WTC11 (cell line): ENCODE measurements around the gene KIRREL3. TPM values are rescaled to one million over a fixed set of nuclear protein-coding genes. Genes with fewer than 3 reads are reported as not detected.

Experiments
- ATAC-seq: fragments of 200-7000 bp; cut with Tn5 transposase; 2 replicates; pipeline ENCODE4 v1.10.0; 2021; ENCODE audit warnings: mild to moderate bottlenecking, moderate library complexity
- CTCF ChIA-PET: fragments of 300-600 bp; sonication (Branson Sonifier 250); formaldehyde crosslinking; loops from one replicate; lab custom pipeline; 2021; ENCODE audit warnings: antibody characterized with exemption; lab: Charles Lee
- POLR2A ChIA-PET: fragments of 350-600 bp; sonication (Branson Sonifier 250); formaldehyde crosslinking; loops from one replicate; lab custom pipeline; 2021; ENCODE audit warnings: antibody characterized with exemption; lab: Charles Lee
- DNase-seq: peaks from one replicate; pipeline ENCODE4 v3.0.0; 2021; ENCODE audit warnings: low spot score
- H3K27ac Mint-ChIP-seq: 2 replicates; pipeline ENCODE4 v1.8.0; 2021; ENCODE audit warnings: mixed read lengths
- H3K27me3 Mint-ChIP-seq: 2 replicates; pipeline ENCODE4 v1.8.0; 2021; ENCODE audit warnings: low read depth, mild to moderate bottlenecking, moderate library complexity, mixed read lengths
- H3K36me3 Mint-ChIP-seq: 2 replicates; pipeline ENCODE4 v1.8.0; 2021; ENCODE audit warnings: mixed read lengths
- H3K4me1 Mint-ChIP-seq: 2 replicates; pipeline ENCODE4 v1.8.0; 2022; ENCODE audit warnings: mixed read lengths
- H3K4me3 Mint-ChIP-seq: 2 replicates; pipeline ENCODE4 v1.8.0; 2021; ENCODE audit warnings: mild to moderate bottlenecking, moderate library complexity, mixed read lengths
- H3K9me3 Mint-ChIP-seq: 2 replicates; pipeline ENCODE4 v1.8.0; 2021; ENCODE audit warnings: mixed read lengths
- ATF1 ChIP-seq: sonication (generic); formaldehyde crosslinking; IDR thresholded peaks from 2 replicates; pipeline ENCODE4 v1.8.1; 2023; ENCODE audit warnings: mild to moderate bottlenecking, moderate library complexity, missing genetic modification reagents
- ATF3 ChIP-seq: sonication (generic); formaldehyde crosslinking; conservative IDR thresholded peaks from 2 replicates; pipeline ENCODE4 v1.8.1; 2022; ENCODE audit warnings: mild to moderate bottlenecking, missing genetic modification reagents
- ELF4 ChIP-seq: sonication (generic); formaldehyde crosslinking; IDR thresholded peaks from 2 replicates; pipeline ENCODE4 v1.8.1; 2022; ENCODE audit warnings: low read depth, mild to moderate bottlenecking, moderate library complexity, missing genetic modification reagents
- EMX1 ChIP-seq: fragments of 250-450 bp; sonication (Bioruptor Pico); IDR thresholded peaks from 2 replicates; pipeline ENCODE4 v1.8.0; 2021; ENCODE audit warnings: mild to moderate bottlenecking
- ESRRA ChIP-seq: sonication (generic); formaldehyde crosslinking; IDR thresholded peaks from 2 replicates; pipeline ENCODE4 v1.8.1; 2022; ENCODE audit warnings: mild to moderate bottlenecking, missing genetic modification reagents, borderline replicate concordance
- ETV6 ChIP-seq: sonication (generic); formaldehyde crosslinking; IDR thresholded peaks from 2 replicates; pipeline ENCODE4 v1.8.1; 2022; ENCODE audit warnings: mild to moderate bottlenecking, missing genetic modification reagents
- GRHL2 ChIP-seq: fragments of 250-450 bp; sonication (Bioruptor Pico); IDR thresholded peaks from 2 replicates; pipeline ENCODE4 v1.8.0; 2022; ENCODE audit warnings: mild to moderate bottlenecking, moderate library complexity; ENCODE audit not compliant: insufficient replicate concordance, severe bottlenecking
- HMGA2 ChIP-seq: fragments of 250-450 bp; sonication (Bioruptor Pico); IDR thresholded peaks from 2 replicates; pipeline ENCODE4 v1.4.0; 2021; ENCODE audit warnings: mild to moderate bottlenecking, moderate library complexity
- NFYB ChIP-seq: sonication (generic); formaldehyde crosslinking; conservative IDR thresholded peaks from 2 replicates; pipeline ENCODE4 v1.8.0; 2022; ENCODE audit warnings: low read depth, missing genetic modification reagents
- NR1H2 ChIP-seq: sonication (generic); formaldehyde crosslinking; IDR thresholded peaks from 2 replicates; pipeline ENCODE4 v1.9.0; 2021; ENCODE audit warnings: mild to moderate bottlenecking, moderate library complexity, missing genetic modification reagents
- NR2C2 ChIP-seq: sonication (generic); formaldehyde crosslinking; IDR thresholded peaks from 2 replicates; pipeline ENCODE4 v1.8.0; 2022; ENCODE audit warnings: mild to moderate bottlenecking, missing genetic modification reagents
- TEAD4 ChIP-seq: sonication (generic); formaldehyde crosslinking; IDR thresholded peaks from 2 replicates; pipeline ENCODE4 v1.8.0; 2022; ENCODE audit warnings: mild to moderate bottlenecking, missing genetic modification reagents
- TP53 ChIP-seq: sonication (generic); formaldehyde crosslinking; IDR thresholded peaks from 2 replicates; pipeline ENCODE4 v1.8.1; 2023; ENCODE audit warnings: mild to moderate bottlenecking, missing genetic modification reagents
- ZBTB21 ChIP-seq: sonication (generic); formaldehyde crosslinking; IDR thresholded peaks from 2 replicates; pipeline ENCODE4 v1.8.1; 2023; ENCODE audit warnings: mild to moderate bottlenecking, missing genetic modification reagents, borderline replicate concordance
- ZNF121 ChIP-seq: sonication (generic); formaldehyde crosslinking; IDR thresholded peaks from 2 replicates; pipeline ENCODE4 v1.8.0; 2023; ENCODE audit warnings: missing genetic modification reagents
- ZNF232 ChIP-seq: sonication (generic); formaldehyde crosslinking; IDR thresholded peaks from 2 replicates; pipeline ENCODE4 v1.8.0; 2022; ENCODE audit warnings: mild to moderate bottlenecking, missing genetic modification reagents
- ZNF396 ChIP-seq: fragments of 250-450 bp; sonication (Bioruptor Pico); IDR thresholded peaks from 2 replicates; pipeline ENCODE4 v1.8.0; 2021; ENCODE audit warnings: mild to moderate bottlenecking, moderate library complexity, borderline replicate concordance
- total RNA-seq: library from RNA; stranded (reverse); gene quantifications from 3 replicates; pipeline ENCODE4 v1.2.3, GENCODE V29; 2021
- TF ChIP-seq, protein P1 (sequence below): fragments of 250-450 bp; sonication (Bioruptor Pico); conservative IDR thresholded peaks from 2 replicates; pipeline ENCODE4 v1.9.0; 2021; ENCODE audit warnings: mild to moderate bottlenecking
- TF ChIP-seq, protein P2 (sequence below): fragments of 250-450 bp; sonication (Bioruptor Pico); IDR thresholded peaks from 2 replicates; pipeline ENCODE4 v1.9.0; 2021; ENCODE audit warnings: moderate library complexity, mild to moderate bottlenecking, inconsistent platforms, borderline replicate concordance
- TF ChIP-seq, protein P3 (sequence below): sonication (generic); formaldehyde crosslinking; IDR thresholded peaks from 2 replicates; pipeline ENCODE4 v1.8.0; 2023; ENCODE audit warnings: missing genetic modification reagents
- TF ChIP-seq, protein P4 (sequence below): fragments of 250-450 bp; sonication (Bioruptor Pico); IDR thresholded peaks from 2 replicates; pipeline ENCODE4 v1.9.0; 2021; ENCODE audit warnings: mild to moderate bottlenecking
- TF ChIP-seq, protein P5 (sequence below): fragments of 250-450 bp; sonication (Bioruptor Pico); IDR thresholded peaks from 2 replicates; pipeline ENCODE4 v1.8.0; 2021; ENCODE audit warnings: mild to moderate bottlenecking
- TF ChIP-seq, protein P6 (sequence below): sonication (generic); formaldehyde crosslinking; IDR thresholded peaks from 2 replicates; pipeline ENCODE4 v1.8.1; 2023; ENCODE audit warnings: mild to moderate bottlenecking, moderate library complexity, missing genetic modification reagents
- TF ChIP-seq, protein P7 (sequence below): sonication (generic); formaldehyde crosslinking; IDR thresholded peaks from 2 replicates; pipeline ENCODE4 v1.8.1; 2023; ENCODE audit warnings: mild to moderate bottlenecking, missing genetic modification reagents, moderate library complexity

KIRREL3 gene
- total RNA-seq, 1 experiment from 2014 or later: 0.59 TPM

- TF ChIP-seq EMX1 (no peak), ZNF232 (no peak), ELF4 (CRISPR knock-in tag) (no peak), ZNF396 (CRISPR knock-in tag) (no peak), ETV6 (no peak), ESRRA (CRISPR knock-in tag) (no peak), ZNF121 (CRISPR knock-in tag) (no peak), ATF1 (no peak), TP53 (CRISPR knock-in tag) (no peak)
- TF ChIP-seq, protein P1, sequence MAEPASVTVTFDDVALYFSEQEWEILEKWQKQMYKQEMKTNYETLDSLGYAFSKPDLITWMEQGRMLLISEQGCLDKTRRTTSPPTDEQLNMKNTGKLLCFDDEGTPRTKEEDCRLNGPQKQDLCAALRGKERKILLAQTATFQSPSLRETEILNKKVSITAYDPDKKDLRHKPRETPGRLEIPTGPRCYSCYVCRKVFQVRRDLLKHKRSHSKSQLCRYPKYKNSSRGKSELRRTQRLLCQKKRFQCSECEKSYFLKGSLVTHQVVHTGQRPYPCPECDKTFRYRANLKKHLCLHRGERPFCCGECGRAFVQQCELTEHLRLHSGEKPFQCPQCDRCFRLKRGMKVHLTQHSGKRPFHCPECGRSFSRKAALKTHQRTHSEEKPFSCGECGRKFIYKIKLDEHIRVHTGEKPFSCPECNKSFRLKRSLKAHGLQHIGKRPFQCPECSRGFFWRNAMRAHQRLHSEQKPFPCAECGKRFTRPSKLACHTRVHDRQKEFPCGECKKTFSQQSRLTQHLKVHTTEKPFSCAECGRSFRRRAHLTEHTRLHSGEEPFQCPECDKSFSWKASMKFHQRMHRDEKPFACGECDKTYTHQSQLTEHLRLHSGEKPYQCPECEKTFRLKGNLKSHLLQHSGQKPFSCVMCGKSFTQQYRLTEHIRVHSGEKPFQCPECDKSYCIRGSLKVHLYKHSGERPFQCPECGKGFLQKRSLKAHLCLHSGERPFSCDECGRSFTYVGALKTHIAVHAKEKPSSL: no peak
- TF ChIP-seq, protein P2, sequence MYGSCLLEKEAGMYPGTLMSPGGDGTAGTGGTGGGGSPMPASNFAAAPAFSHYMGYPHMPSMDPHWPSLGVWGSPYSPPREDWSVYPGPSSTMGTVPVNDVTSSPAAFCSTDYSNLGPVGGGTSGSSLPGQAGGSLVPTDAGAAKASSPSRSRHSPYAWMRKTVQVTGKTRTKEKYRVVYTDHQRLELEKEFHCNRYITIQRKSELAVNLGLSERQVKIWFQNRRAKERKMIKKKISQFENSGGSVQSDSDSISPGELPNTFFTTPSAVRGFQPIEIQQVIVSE (CRISPR knock-in tag): no peak
- TF ChIP-seq, protein P3, sequence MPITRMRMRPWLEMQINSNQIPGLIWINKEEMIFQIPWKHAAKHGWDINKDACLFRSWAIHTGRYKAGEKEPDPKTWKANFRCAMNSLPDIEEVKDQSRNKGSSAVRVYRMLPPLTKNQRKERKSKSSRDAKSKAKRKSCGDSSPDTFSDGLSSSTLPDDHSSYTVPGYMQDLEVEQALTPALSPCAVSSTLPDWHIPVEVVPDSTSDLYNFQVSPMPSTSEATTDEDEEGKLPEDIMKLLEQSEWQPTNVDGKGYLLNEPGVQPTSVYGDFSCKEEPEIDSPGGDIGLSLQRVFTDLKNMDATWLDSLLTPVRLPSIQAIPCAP (CRISPR knock-in tag): no peak
Observed at GRCh38 chr11:126476266-126476924, 524.2 kb downstream of the KIRREL3 start (continued).

DNA sequence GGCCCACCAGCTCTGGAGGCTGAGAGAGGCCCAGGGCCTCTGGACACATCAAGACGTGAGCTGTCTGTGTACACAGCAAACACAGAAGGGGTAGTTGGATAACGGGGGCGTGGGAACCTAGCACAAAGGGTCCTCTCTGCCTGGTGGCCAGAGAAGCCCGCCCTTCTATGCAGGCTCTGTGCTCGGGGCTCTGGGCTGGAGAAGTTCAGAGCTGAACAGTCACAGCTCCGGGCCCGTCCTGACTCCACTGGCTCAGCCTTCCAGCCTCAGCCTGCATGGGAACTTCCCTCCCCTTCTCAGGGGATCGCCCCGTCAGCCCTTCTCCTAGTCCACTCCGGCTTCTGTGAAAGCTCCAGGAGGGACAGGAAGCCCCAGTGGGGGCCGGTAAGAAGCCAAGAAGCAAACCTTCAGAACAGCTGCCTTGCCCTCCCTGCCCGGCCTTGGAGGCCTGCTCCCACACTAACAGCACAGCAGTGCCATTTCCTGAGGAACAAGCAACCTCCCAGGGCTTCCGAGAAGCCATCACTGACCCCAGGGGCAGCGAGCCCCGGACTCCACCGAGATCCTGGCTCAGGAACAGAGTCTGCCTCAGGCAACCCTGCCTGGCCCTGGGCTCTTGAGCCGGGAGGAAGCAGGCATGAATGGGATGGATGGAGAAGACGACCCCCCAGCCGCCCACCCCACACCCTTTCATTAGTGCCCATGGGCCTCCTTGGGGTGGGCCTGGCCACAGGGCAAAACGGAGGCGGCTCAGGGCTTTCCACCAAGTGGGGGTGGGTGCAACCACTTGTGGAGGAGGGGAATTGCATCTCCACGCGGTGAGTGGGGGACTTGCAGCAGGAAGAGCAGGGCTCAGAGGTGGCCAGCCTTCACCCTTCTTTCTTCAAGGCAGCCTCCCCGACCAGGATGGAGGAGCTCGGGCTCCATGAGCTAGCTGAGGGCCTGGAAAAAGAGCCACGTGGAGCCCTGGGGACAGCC is 525.3 kb downstream of the KIRREL3 start:
- Mint-ChIP-seq H3K9me3 (no peaks in the 10 kb centered on the region), H3K27ac (no peak overlapping the region), H3K27me3 (no peaks in the 10 kb centered on the region; the same call in 1 of the 2 replicates), H3K4me1 (no peaks in the 10 kb centered on the region), H3K4me3 (no peak overlapping the region), H3K36me3 (no peaks in the 10 kb centered on the region)
- DNase-seq (no peak), ATAC-seq (no peak)
- CTCF ChIA-PET: no interaction called here
- POLR2A ChIA-PET: no interaction called here
- TF ChIP-seq ATF3 (CRISPR knock-in tag) (no peak), NR2C2 (CRISPR knock-in tag) (no peak), HMGA2 (no peak), GRHL2 (CRISPR knock-in tag) (no peak), ESRRA (CRISPR knock-in tag) (no peak), TEAD4 (CRISPR knock-in tag) (no peak), ZNF121 (CRISPR knock-in tag) (no peak), ZBTB21 (CRISPR knock-in tag) (no peak), ETV6 (no peak), NR1H2 (CRISPR knock-in tag) (no peak), NFYB (CRISPR knock-in tag) (no peak)
- TF ChIP-seq, protein P4, sequence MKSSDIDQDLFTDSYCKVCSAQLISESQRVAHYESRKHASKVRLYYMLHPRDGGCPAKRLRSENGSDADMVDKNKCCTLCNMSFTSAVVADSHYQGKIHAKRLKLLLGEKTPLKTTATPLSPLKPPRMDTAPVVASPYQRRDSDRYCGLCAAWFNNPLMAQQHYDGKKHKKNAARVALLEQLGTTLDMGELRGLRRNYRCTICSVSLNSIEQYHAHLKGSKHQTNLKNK (CRISPR knock-in tag): no peak
- TF ChIP-seq, protein P1: no peak
- TF ChIP-seq, protein P5, sequence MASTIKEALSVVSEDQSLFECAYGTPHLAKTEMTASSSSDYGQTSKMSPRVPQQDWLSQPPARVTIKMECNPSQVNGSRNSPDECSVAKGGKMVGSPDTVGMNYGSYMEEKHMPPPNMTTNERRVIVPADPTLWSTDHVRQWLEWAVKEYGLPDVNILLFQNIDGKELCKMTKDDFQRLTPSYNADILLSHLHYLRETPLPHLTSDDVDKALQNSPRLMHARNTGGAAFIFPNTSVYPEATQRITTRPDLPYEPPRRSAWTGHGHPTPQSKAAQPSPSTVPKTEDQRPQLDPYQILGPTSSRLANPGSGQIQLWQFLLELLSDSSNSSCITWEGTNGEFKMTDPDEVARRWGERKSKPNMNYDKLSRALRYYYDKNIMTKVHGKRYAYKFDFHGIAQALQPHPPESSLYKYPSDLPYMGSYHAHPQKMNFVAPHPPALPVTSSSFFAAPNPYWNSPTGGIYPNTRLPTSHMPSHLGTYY (CRISPR knock-in tag): no peak
- TF ChIP-seq, protein P6, sequence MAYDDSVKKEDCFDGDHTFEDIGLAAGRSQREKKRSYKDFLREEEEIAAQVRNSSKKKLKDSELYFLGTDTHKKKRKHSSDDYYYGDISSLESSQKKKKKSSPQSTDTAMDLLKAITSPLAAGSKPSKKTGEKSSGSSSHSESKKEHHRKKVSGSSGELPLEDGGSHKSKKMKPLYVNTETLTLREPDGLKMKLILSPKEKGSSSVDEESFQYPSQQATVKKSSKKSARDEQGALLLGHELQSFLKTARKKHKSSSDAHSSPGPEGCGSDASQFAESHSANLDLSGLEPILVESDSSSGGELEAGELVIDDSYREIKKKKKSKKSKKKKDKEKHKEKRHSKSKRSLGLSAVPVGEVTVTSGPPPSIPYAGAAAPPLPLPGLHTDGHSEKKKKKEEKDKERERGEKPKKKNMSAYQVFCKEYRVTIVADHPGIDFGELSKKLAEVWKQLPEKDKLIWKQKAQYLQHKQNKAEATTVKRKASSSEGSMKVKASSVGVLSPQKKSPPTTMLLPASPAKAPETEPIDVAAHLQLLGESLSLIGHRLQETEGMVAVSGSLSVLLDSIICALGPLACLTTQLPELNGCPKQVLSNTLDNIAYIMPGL (CRISPR knock-in tag): no peak
- TF ChIP-seq, protein P7, sequence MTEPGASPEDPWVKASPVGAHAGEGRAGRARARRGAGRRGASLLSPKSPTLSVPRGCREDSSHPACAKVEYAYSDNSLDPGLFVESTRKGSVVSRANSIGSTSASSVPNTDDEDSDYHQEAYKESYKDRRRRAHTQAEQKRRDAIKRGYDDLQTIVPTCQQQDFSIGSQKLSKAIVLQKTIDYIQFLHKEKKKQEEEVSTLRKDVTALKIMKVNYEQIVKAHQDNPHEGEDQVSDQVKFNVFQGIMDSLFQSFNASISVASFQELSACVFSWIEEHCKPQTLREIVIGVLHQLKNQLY: no peak
